Mesothelial cell of epicardium (in vitro differentiated cells): ENCODE results near the gene ADH1B. TPM values are rescaled to one million over a fixed set of nuclear protein-coding genes. Genes with fewer than 3 reads are reported as not detected.
"Not testable (repeated sequence)": the region's sequence is repeated elsewhere in the genome, so short reads cannot be mapped to it uniquely, and the experiment has no call there.

Source experiments
- DNase-seq, 2 experiments: peaks; one replicate each; pipeline ENCODE4 v3.0.0; 2021; ENCODE audit warnings: low spot score in 2 of 2; ENCODE audit not compliant: unreplicated experiment in 2 of 2
- H3K27ac Mint-ChIP-seq: 2 replicates; pipeline ENCODE4 v1.8.0; 2021; ENCODE audit warnings: mixed read lengths
- H3K27me3 Mint-ChIP-seq: 2 replicates; pipeline ENCODE4 v1.8.0; 2021; ENCODE audit warnings: low read depth, mixed read lengths
- H3K36me3 Mint-ChIP-seq: 2 replicates; pipeline ENCODE4 v1.8.0; 2021; ENCODE audit warnings: mixed read lengths
- H3K4me1 Mint-ChIP-seq: 2 replicates; pipeline ENCODE4 v1.8.0; 2021; ENCODE audit warnings: mixed read lengths
- H3K4me3 Mint-ChIP-seq: 2 replicates; pipeline ENCODE4 v1.8.0; 2021; ENCODE audit warnings: mild to moderate bottlenecking, moderate library complexity, mixed read lengths
- H3K9me3 Mint-ChIP-seq: 2 replicates; pipeline ENCODE4 v1.8.0; 2021; ENCODE audit warnings: mixed read lengths
- total RNA-seq: library from RNA; stranded (reverse); gene quantifications from 3 replicates; pipeline ENCODE4 v1.2.1, GENCODE V29; 2021
- TF ChIP-seq, protein P1 (sequence below): fragments of 200-600 bp; sonication (generic); IDR thresholded peaks from one replicate; pipeline ENCODE4 v1.5.0; 2021; ENCODE audit warnings: antibody characterized with exemption; ENCODE audit not compliant: unreplicated experiment

Gene ADH1B
- total RNA-seq, 1 donor from 2014 or later, result not detected

DNA sequence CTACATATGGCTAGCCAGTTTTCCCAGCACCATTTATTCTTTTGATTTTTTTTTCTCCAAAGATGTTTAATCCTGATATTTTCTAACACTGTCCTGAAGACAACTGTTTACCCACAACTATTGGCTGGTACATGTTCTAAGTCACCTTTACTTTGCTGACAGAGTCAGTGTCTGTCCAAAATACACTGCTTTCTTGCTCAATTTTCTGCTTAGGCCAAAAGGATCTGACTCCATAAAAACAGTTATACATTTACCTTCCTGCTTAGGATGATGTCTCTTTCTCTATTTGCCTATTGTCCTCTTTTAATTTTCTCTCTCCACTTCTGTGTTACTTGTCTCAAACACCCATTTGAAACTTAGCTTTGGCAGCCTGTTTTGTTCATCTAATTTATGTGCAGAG is 28.1 kb upstream of the ADH1B start:
- TF ChIP-seq, protein P1, sequence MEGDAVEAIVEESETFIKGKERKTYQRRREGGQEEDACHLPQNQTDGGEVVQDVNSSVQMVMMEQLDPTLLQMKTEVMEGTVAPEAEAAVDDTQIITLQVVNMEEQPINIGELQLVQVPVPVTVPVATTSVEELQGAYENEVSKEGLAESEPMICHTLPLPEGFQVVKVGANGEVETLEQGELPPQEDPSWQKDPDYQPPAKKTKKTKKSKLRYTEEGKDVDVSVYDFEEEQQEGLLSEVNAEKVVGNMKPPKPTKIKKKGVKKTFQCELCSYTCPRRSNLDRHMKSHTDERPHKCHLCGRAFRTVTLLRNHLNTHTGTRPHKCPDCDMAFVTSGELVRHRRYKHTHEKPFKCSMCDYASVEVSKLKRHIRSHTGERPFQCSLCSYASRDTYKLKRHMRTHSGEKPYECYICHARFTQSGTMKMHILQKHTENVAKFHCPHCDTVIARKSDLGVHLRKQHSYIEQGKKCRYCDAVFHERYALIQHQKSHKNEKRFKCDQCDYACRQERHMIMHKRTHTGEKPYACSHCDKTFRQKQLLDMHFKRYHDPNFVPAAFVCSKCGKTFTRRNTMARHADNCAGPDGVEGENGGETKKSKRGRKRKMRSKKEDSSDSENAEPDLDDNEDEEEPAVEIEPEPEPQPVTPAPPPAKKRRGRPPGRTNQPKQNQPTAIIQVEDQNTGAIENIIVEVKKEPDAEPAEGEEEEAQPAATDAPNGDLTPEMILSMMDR, result no peak
- H3K27ac Mint-ChIP-seq, result no peak overlapping the region
- peaks cover 5% of the 10 kb centered on the region for H3K4me1 Mint-ChIP-seq
- no peaks in the 10 kb centered on the region for H3K27me3 Mint-ChIP-seq
- H3K4me3 Mint-ChIP-seq, result no peak overlapping the region
- H3K9me3 Mint-ChIP-seq, result peaks cover 7% of the 10 kb centered on the region
- no peak for DNase-seq
- no peaks in the 10 kb centered on the region for H3K36me3 Mint-ChIP-seq

DNA sequence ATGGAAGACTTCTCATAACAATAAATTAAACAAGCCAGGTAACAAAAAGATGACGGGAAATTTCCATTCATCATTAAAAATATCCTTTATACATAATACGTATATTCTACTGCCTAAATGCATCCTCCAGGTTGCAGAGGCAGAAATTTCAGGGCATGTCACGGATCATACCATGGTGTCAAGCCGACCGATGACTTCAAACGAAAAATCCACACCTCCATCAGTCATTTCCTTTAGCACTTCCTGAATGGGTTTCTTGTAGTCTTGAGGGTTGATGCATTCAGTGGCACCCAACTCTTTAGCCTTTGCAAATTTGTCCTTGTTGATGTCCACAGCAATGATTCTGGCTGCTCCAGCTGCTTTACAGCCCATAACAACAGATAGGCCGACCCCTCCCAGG is 21.4 kb upstream of the ADH1B start:
- H3K4me3 Mint-ChIP-seq, H3K27ac Mint-ChIP-seq, DNase-seq, H3K9me3 Mint-ChIP-seq, H3K4me1 Mint-ChIP-seq, H3K36me3 Mint-ChIP-seq, H3K27me3 Mint-ChIP-seq: not testable (repeated sequence)

DNA sequence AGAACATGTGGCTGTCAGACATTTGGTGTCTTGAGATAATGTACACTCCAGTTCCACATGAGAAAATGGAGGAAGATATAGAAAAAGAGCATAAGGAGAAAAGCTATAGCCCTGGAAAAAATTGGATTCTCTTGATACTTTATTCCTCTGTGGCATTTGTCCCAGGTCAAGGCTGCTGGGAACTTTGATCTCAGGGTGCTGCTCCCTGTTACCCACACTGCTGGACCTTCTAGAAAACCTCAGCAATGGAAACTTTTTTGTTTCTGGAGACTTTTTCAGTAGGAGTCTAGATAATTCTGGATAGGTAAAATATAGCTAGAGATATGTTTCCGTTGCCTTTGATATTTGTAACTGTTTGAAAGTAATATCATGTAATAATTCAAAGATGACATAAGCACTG is 20.2 kb upstream of the ADH1B start:
- Mint-ChIP-seq H3K9me3 (no peaks in the 10 kb centered on the region), H3K27me3 (peaks cover under 1% of the 10 kb centered on the region), H3K4me1 (no peaks in the 10 kb centered on the region), H3K36me3 (no peaks in the 10 kb centered on the region), H3K27ac (no peak overlapping the region), H3K4me3 (no peak overlapping the region)
- no peak for DNase-seq
- TF ChIP-seq, protein P1, result no peak

DNA sequence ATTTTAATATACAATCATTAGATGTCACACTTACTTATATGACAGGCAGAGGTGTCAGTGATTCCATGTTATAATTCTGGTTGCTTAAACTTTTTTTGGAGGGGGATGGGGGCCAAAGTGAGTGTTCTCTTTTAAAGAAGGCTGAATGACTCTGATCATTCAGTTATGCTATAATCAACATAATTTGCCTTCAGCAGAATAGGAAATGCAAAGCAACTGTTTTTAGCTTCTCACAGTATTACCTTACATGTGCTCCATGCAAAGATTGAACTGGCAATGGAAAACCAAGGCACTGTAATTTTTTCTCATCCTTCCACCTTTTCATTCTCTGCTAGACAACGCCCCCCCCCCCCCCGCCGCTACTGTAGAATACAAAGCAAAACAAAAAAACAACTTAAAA is 18.0 kb upstream of the ADH1B start:
- no peaks in the 10 kb centered on the region for H3K9me3 Mint-ChIP-seq
- no peaks in the 10 kb centered on the region for H3K4me1 Mint-ChIP-seq
- no peak overlapping the region for H3K27ac Mint-ChIP-seq
- no peaks in the 10 kb centered on the region for H3K36me3 Mint-ChIP-seq
- TF ChIP-seq, protein P1, result no peak
- no peak for DNase-seq
- no peak overlapping the region for H3K4me3 Mint-ChIP-seq
- peaks cover 4% of the 10 kb centered on the region for H3K27me3 Mint-ChIP-seq

DNA sequence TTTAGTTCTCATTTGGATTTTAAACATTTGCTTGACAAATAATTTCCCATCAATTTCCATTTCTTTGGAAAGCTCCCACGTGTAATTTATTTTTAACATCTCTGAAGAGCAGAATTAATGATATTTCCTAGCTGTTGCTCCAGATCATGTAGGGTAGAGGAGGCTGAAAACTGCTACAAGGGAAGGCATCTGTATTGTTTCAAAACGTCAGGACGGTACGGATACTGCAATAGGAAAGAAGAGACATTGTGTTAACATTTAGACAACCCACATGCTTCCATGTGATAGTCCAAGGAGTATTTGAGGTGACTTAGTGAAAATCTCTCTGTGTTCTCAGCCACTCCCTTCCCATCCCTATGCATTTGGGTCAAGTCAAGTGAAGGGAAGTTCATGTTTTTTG is 15.4 kb upstream of the ADH1B start:
- TF ChIP-seq, protein P1, result no peak
- H3K4me1 Mint-ChIP-seq, result no peaks in the 10 kb centered on the region
- H3K27ac Mint-ChIP-seq, result no peak overlapping the region
- no peaks in the 10 kb centered on the region for H3K36me3 Mint-ChIP-seq
- peaks cover 3% of the 10 kb centered on the region for H3K9me3 Mint-ChIP-seq
- DNase-seq, result no peak
- H3K27me3 Mint-ChIP-seq, result peaks cover 4% of the 10 kb centered on the region
- no peak overlapping the region for H3K4me3 Mint-ChIP-seq

DNA sequence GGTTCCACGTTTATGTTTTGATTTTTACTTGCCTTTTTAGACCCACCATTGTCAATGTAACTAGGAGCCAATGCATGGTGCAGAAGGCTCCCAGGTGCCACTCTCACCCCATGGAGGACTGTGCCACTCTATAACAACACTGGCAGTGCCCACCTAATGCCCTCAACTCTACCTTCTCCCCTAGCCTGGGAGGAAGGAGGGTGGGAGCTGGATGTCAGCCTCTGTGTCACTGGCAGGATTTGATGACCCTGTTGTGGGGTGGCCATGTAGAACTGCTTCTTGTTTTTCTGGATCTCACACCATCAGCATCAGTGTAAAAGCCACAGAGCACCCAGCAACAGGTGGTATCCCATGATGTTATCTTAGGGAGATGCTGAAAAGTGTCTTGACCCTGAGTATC is 13.7 kb upstream of the ADH1B start:
- H3K36me3 Mint-ChIP-seq, result no peaks in the 10 kb centered on the region
- no peak overlapping the region for H3K4me3 Mint-ChIP-seq
- TF ChIP-seq, protein P1, result no peak
- H3K9me3 Mint-ChIP-seq, result peaks cover 3% of the 10 kb centered on the region
- peaks cover 4% of the 10 kb centered on the region for H3K27me3 Mint-ChIP-seq
- H3K4me1 Mint-ChIP-seq, result no peaks in the 10 kb centered on the region
- no peak for DNase-seq
- no peak overlapping the region for H3K27ac Mint-ChIP-seq
